Stimulated activated CD4-positive, alpha-beta T cell treated with anti-CD3 and anti-CD28 coated beads, Interleukin-4, amount 100 ng/mL, for 4 hours (primary cell): ENCODE measurements around the gene ZNF891.

Source experiments
- DNase-seq, 2 experiments: peaks; one replicate each; pipeline ENCODE4 v3.0.0-alpha.2; 2020

The ZNF891 gene

DNA sequence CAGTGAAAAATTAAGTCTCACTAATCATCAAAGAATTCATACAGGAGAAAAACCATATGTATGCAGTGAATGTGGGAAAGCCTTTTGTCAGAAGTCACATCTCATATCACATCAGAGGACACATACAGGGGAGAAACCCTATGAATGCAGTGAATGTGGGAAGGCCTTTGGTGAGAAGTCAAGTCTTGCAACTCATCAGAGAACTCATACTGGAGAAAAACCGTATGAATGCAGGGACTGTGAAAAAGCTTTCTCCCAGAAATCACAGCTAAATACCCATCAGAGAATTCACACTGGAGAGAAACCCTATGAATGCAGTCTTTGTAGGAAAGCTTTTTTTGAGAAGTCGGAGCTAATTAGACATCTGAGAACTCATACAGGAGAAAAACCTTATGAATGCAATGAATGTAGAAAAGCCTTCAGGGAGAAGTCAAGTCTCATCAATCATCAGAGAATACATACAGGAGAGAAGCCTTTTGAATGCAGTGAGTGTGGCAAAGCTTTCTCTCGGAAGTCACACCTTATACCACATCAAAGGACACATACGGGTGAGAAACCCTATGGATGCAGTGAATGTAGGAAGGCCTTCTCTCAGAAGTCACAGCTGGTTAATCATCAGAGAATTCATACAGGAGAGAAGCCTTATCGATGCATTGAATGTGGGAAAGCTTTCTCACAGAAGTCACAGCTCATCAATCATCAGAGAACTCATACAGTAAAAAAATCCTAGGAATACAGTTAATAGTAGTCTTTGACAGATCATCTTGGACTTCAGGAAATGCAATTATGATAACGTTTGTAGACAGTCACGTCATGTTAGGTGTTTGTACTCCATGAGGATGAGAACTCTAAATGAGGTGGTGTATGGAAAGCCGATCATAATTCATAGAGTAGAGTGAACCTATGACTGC is 71.6 kb downstream of the ZNF891 start:
- no peak for DNase-seq

DNA sequence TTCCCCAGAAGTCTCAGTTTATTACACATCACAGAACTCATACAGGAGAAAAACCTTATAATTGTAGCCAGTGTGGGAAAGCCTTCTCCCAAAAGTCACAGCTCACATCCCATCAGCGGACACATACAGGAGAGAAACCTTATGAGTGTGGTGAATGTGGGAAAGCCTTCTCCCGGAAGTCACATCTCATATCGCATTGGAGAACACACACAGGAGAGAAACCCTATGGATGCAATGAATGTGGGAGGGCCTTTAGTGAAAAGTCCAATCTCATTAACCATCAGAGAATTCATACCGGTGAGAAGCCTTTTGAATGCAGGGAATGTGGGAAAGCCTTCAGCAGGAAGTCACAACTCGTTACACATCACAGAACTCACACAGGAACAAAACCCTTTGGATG is 72.6 kb downstream of the ZNF891 start:
- DNase-seq: no peak
